Hepatocyte (in vitro differentiated cells): Measurements from ENCODE around the gene LRRC23.

ENCODE experiments used
- CTCF ChIP-seq: fragments of 200-600 bp; sonication (generic); IDR thresholded peaks from 2 replicates; pipeline ENCODE4 v1.5.1; 2016; ENCODE audit warnings: antibody characterized with exemption, mild to moderate bottlenecking; ENCODE audit not compliant: poor library complexity
- EZH2 ChIP-seq: fragments of 200-600 bp; sonication (generic); IDR thresholded peaks from 2 replicates; pipeline ENCODE4 v1.6.1; 2016; ENCODE audit warnings: antibody characterized with exemption, mild to moderate bottlenecking, borderline replicate concordance
- EZH2phosphoT487 ChIP-seq: fragments of 200-600 bp; sonication (generic); IDR thresholded peaks from one replicate; pipeline ENCODE4 v1.6.1; 2018; ENCODE audit warnings: antibody characterized with exemption, mild to moderate bottlenecking, low read depth, moderate library complexity; ENCODE audit not compliant: unreplicated experiment, severe bottlenecking

GRCh38 chr12:6961278-6961694 lies 56.7 kb downstream of the LRRC23 start:
- TF ChIP-seq CTCF (no peak), EZH2phosphoT487 (no peak), EZH2 (no peak)
